Measurements from ENCODE around the gene MAST2. TPM values are rescaled to one million over a fixed set of nuclear protein-coding genes. Genes with fewer than 3 reads are reported as not detected.
A peak's percentile ranks its signal among the peaks of the same experiment; 100 is the strongest.

The MAST2 gene
- total RNA-seq, 1 experiment from 2014 or later, result 37.2 TPM

- CTCF ChIA-PET, result interaction anchor here (0.5 kb wide), 2 partner anchors 25 to 194 kb away, joined by 3 to 4 read pairs; no protein-coding TSS in a partner anchor
- no peak overlapping the region for H3K4me3 Mint-ChIP-seq
- H3K27ac Mint-ChIP-seq, result peak overlapping the region; percentile 35; the same call in 1 of the 2 replicates
- DNase-seq (ENCODE audit: low spot score) (no peak), ATAC-seq (no peak)
- no peaks in the 10 kb centered on the region for H3K9me3 Mint-ChIP-seq
- no peaks in the 10 kb centered on the region for H3K27me3 Mint-ChIP-seq (ENCODE audit: low read depth)
- POLR2A ChIA-PET, result interaction anchor here (0.6 kb wide), 1 partner anchor 130 kb away, joined by 3 read pairs; no protein-coding TSS in a partner anchor
- H3K36me3 Mint-ChIP-seq, result peaks cover 28% of the 10 kb centered on the region
- TF ChIP-seq GTF2I (CRISPR knock-in tag; conservative IDR thresholded peaks at IDR 0.05) (no peak), ZNF423 (CRISPR knock-in tag; IDR thresholded peaks at IDR 0.05) (no peak), CDX4 (CRISPR knock-in tag; IDR thresholded peaks at IDR 0.05; ENCODE audit: borderline replicate concordance) (no peak), ATF1 (CRISPR knock-in tag; IDR thresholded peaks at IDR 0.05) (no peak), ATF3 (CRISPR knock-in tag; conservative IDR thresholded peaks at IDR 0.05) (no peak), ZNF671 (CRISPR knock-in tag; IDR thresholded peaks at IDR 0.05) (no peak), AFF4 (CRISPR knock-in tag; IDR thresholded peaks at IDR 0.05; ENCODE audit: borderline replicate concordance) (no peak), FOXJ3 (CRISPR knock-in tag; IDR thresholded peaks at IDR 0.05; ENCODE audit: borderline replicate concordance) (no peak), PRDM15 (CRISPR knock-in tag; IDR thresholded peaks at IDR 0.05) (no peak), TCF7 (CRISPR knock-in tag; IDR thresholded peaks at IDR 0.05; ENCODE audit: low read depth) (no peak), SP1 (CRISPR knock-in tag; conservative IDR thresholded peaks at IDR 0.05) (no peak), MXD4 (CRISPR knock-in tag; IDR thresholded peaks at IDR 0.05; ENCODE audit: borderline replicate concordance) (no peak), CTCF (IDR thresholded peaks at IDR 0.05) (no peak)
- peaks cover 10% of the 10 kb centered on the region for H3K4me1 Mint-ChIP-seq
Measured at GRCh38 chr1:46005594-46005993, 202.2 kb downstream of the MAST2 start.

GRCh38 chr1:46008585-46008984, 205.2 kb downstream of the MAST2 start:
- DNase-seq (ENCODE audit: low spot score), result no peak
- Mint-ChIP-seq H3K36me3 (peaks cover 47% of the 10 kb centered on the region), H3K27ac (no peak overlapping the region), H3K27me3 (ENCODE audit: low read depth) (no peaks in the 10 kb centered on the region), H3K9me3 (no peaks in the 10 kb centered on the region), H3K4me1 (no peaks in the 10 kb centered on the region), H3K4me3 (no peak overlapping the region)
- ATAC-seq, result no peak
- ChIA-PET CTCF (no interaction called here), POLR2A (no interaction called here)
- TF ChIP-seq ZNF396 (CRISPR knock-in tag; IDR thresholded peaks at IDR 0.05; ENCODE audit: borderline replicate concordance) (no peak), IRF2 (CRISPR knock-in tag; IDR thresholded peaks at IDR 0.05; ENCODE audit: borderline replicate concordance, low read depth) (no peak), IRF1 (CRISPR knock-in tag; IDR thresholded peaks at IDR 0.05) (no peak), AFF4 (CRISPR knock-in tag; IDR thresholded peaks at IDR 0.05; ENCODE audit: borderline replicate concordance) (no peak), ZNF317 (CRISPR knock-in tag; IDR thresholded peaks at IDR 0.05; ENCODE audit: borderline replicate concordance, low read depth) (no peak), JUN (CRISPR knock-in tag; IDR thresholded peaks at IDR 0.05) (no peak), E2F4 (CRISPR knock-in tag; IDR thresholded peaks at IDR 0.05; ENCODE audit: borderline replicate concordance, low read depth) (no peak)
